Activated T-helper 9 cell treated with anti-CD3 and anti-CD28 coated beads, Interleukin-2, amount 50 U/mL, for 16 hours (primary cell): ENCODE results near the gene BLTP3A.
"Not testable (repeated sequence)": the region's sequence is repeated elsewhere in the genome, so short reads cannot be mapped to it uniquely, and the experiment has no call there.

Experiments used
- DNase-seq: peaks from one replicate; pipeline ENCODE4 v3.0.0-alpha.2; 2020; ENCODE audit warnings: low read depth

BLTP3A gene

DNA sequence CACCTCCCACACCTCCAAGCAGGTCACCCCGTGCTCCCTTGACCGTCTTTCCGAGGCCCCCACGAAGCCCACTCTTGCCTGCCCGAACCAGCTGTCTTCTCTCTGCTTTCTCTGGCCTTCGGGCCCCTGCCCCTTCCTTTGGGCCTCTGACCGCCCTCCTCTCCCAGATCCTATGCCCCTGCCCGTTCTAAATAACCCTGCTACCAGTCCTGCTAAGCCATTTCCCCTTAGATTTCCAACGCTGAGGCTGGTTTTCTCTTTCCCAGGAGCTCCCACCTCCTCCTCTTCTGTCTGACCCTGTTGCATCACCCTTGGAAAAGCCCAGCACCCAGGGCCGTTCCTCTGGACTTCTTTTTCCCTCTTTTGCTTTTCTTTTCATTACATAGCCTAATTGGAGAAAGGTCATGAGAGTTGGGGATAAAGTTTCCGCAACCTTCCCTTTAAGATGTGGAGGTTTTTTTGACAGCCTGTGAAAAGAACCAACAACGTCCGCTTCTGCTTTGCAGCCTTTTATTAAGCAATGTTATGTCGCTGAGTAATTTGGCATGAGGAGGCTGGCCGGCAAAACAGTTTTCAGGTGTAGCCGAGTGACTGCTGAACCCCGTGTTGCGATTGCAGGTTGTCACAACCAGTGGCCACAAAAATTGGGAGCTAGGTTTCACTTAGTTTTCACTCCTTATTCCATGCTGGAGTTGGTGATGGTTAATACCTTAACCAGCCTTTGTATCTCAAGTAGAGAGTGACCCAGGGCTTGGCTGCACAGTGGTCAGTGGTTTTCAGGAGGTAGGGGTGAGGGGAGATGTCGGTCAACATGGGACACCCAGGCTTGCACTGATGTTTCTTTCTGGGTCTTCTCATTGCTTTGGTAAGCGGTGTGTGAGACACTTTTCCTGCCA, 970 bp downstream of the BLTP3A start:
- no peak for DNase-seq

DNA sequence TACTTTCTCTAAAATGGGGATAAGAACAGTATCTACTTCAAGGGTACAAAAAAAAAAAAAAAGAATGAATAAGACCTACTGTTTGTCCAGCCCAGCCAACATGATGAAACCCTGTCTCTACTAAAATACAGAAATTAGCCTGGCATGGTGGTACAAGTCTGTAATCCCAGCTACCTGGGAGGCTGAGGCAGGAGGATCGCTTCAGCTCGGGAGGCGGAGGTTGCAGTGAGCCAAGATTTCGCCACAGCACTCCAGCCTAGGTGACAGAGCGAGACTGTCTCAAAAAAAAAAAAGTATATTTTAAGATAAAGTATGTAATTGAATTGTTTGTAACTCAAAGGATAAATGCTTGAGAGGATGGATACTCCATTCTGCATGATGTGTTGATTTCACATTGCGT, 2.0 kb downstream of the BLTP3A start:
- no peak for DNase-seq

DNA sequence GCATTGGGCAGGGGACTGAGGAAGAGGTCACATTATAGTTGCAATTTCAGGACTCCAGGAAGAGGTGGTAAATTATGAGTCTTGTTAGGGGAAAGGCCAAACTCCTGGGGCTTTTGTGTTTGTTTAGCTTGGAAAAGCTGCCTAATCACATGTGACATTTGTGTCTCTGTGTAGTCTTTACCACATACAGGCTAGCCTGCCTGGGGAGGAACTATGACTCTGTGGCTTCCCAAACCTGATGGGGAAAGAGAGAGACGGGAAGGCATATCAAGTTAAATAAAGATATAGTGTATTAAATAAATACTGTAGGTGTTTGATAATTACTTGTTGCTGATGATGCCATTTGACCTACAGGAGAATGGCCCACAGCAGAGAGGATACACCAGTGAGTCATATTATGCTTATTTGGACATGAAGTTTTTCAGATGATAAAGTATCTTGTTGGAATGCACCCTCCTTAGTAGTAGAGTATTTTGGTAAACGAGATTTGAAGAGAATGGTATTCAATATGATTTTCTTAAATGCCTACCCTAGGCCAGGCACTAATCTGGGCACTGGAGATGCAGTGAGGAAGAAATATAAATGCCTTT, 4.0 kb downstream of the BLTP3A start:
- DNase-seq = no peak

DNA sequence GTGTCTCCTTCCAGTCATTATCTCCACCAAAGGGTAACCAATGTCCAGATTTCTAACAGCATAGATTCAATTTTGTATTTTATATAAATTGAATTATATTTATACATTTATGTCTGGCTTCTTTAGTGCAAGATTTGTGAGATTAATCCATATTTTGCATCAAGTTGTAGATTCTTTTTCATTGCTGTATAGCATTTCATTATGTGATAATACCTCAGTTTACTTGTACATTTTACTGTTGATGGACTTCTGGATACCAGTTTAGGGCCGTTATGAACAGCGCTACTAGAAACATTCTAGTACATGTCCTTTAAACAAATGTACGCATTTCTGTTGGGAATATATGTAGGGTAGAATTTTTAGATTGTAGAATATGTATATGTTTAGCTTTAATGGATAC, 6.2 kb downstream of the BLTP3A start:
- no peak for DNase-seq

DNA sequence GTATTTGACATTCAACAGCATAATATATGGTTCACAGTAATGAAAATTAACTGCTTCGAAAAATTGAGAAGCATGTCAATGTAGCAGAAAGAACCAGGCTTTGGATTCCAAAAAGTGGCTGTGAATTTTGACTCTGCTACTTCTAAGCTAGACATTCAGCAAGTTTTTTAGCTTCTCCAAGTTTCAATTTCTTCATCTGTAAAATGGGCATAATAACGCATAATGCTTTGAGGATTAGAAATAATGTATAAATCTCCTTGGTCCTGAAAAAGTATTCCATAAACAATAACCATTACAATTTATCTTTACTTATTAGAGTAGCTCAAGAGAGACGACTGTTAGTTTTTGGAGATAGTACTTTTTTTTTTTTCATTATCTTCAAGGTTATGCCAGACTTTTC, 7.7 kb downstream of the BLTP3A start:
- no peak for DNase-seq

DNA sequence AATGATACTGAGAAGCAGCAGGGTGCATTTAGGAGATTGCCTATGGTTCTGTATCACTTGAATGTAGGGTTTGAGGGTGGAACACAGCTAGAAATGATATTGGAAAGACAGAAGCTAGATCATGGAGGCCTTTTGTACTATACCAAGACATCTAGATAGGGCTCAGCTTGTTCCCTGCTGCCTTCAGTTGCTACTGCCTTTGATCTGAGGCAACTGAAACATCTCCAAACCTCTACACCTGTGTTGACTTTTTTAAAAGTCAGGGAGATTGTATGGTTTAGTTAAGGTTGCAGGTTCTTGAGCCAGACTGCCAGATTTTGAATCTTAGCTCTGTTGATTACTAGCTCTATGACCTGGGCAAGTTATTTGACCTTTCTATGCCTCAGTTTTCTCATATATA, 12.7 kb downstream of the BLTP3A start:
- DNase-seq = no peak

DNA sequence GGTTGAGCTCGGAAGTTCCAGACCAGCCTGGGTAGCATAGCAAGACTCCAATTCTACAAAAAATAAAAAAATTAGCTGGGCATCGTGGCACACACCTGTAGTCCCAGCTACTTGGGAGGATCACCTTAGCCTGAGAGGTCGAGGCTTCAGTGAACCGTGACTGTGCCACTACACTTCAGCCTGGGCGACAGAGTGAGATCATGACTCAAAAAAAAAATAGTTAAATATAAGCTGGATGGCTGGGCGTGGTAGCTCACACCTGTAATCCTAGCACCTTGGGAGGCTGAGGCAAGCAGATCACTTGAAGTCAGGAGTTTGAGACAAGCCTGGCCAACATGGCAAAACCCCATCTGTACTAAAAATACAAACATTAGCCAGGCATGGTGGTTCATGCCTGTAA, 13.2 kb downstream of the BLTP3A start:
- DNase-seq = not testable (repeated sequence)

DNA sequence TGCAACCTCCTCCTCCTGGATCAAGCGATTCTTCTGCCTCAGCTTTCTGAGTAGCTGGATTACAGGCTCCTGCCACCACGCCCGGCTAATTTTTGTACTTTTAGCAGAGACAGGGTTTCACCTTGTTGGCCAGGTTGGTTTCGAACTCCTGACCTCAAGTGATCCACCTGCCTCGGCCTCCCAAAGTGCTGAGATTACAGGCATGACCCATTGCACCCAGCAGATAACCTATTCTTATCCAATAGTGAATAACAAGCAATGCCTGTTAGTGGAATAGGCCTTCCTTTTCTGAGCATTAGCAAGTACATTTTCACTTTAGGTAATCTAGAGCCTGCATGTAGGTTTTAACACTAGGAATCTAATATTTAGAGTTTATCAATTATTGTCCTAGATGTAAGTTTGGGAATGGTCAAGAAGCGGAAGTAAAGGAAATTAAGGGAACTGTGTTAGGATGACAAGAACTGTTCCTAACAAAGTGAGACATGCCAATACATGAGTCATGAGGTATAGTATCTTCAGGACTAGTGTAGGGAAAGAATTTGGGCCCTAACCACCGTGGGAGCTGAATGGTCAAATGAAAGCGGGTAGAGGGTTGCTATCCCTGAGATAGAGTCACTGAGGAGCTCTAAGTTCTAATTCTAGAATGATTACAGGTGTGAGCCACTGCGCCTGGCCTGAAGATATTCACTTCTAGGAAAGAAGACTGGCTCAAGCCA, 15.0 kb downstream of the BLTP3A start:
- no peak for DNase-seq

DNA sequence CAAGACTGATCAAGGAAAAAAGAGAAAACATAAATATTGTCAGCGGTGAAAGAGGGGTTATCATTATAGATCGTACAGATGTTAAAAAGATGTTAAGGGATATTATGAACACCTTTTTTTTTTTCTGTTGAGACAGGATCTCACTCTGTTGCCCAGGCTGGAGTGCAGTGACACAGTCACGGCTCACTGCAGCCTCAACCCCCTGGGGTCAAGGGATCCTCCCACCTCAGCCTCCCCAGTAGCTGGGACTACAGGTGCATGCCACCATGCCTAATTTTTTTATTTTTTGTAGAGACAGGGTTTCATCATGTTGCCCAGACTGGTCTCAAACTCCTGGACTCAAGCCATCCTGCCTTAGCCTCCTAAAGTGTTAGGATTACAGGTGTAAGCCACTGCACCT, 16.6 kb downstream of the BLTP3A start:
- not testable (repeated sequence) for DNase-seq

DNA sequence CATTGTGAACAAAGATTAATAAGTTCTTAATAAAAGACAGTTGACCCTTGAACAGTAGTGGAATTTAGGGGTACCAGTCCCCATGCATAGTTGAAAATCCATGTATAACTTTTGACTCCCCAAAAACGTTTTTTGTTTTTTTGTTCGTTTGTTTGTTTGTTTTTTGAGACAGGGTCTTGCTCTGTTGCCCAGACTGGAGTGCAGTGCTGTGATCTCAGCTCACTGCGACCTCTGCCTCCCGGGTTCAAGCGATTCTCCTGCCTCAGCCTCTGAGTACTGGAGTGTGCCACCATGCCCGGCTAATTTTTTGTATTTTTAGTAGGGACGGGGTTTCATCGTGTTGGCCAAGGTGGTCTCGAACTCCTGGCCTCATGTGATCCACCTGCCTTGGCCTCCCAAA, 17.5 kb downstream of the BLTP3A start:
- DNase-seq = not testable (repeated sequence)

DNA sequence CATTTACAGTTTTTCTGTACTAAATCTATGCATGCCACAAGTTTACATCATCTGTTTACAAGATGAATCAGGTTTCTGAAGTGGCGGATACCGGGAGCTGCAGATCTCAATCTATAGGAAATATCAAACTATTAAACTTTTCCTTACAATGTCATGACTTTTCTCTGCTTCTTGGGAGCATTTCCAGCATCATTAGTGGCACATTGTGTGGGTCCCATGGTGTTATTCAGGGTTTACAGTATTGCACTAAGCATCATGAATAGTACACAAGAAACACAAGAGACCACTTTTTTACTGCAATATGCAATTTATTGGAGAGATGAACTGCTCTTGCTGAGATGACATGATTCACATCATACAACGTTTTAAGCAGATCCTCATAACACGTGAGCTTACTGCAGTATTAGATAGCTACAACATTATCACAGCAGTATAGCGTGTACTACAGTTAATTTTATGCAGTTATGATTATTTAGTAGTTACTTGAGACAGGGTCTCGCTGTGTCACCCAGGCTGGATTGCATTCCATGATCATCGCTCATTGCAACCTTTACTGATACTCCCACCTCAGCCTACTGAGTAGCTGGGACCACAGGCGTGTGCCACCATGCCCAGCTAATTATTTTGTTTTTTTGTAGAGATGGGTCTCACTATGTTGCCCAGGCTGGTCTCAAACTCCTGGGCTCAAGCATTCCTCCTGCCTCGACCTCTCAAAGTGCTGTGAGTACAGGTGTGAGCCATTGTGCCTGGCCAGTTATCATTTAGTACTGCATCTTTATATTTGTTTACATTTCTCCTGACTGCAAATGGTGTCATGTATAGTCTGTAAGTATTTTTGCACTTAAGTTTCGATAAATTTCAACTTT, 18.4 kb downstream of the BLTP3A start:
- DNase-seq = no peak

DNA sequence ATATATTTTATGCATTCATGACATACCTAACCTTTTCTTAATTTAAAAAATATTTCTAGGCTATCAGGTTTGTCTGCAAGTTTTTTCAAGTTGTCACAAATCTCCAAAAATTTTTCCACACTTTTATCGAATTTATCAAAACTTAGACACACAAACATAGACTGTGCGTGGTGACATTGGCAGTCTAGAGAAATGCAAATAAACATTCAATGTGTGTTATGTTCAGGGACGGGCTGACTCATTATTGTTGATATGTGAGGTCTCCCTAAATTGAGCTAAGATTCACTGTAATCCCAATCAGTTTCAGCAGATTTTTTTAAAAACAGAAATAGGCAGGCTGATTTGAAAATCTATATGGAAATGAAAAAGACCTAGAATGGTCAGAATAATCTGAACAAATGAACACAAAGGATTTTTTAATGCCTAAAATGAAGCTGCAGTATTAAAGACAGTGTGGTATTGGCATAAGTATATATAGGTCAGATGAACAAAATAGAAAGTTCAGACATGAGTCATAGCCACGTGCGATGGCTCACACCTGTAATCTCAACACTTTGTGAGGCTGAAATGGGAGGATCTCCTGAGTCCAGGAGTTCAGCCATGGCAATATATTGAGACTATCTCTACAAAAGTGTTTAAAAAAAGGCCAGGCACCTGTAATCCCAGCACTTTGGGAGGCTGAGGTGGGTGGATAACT, 19.2 kb downstream of the BLTP3A start:
- DNase-seq = no peak

DNA sequence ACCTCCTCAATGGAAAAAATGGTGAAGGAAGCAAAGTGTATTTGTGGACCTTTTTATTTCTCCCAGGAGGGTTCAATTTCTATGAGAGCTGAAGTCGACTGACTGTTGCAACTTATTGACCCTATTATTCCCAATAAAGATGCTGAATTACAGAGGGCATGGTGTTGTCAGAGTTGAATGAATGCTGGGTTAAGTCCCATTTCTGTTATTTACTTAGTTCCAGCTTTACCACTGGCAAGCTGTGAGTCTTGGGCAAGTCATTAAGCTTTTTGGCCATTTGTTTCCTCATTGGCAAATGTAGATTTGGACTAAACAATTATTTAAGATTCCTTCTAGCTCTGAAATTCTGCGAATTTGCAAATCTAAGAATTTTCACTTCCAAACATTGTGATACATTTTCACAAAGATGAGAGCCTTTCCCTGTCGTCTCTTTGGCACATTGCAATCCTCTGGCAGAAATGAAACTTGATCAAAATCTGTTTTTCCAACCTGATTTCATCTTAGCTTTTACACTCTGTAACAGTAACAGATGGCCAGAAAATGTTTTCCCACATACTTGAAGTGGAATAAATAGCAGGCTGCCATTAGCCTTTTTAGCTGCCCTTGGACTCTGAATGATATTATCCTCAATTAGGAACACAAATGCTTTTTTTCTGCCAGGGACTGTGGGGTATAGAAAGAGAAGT, 21.3 kb downstream of the BLTP3A start:
- DNase-seq = no peak

DNA sequence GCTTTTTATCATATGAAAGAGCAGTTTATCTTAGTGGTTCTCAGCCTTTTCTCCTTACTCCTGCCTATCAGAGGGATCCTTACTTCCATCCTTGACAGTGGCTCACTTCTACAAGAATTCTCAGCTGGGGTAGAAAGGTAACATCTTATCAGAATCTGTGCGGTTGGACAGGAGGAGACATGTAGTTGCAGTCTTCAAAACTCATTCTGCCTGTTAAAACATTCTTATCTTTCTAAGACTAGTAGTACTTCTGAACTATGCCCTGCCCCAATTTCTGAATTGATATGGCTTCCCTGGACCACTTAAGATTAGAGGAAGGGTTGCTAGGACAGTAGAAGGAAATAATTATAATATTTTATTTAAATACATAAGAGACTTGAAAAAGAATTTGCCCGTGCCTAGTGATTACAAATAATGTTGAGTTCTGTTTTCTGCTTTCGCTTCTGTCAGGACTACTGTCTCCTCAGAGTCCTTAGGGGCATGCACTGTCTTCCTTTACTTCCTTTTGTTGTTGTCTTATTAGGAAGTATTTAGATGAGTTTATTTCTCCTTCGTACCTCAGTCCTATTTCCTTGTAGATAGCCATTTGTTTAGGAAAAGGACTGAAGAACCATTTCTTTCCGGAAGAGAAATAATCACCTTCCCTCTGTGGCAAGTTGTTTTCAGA, 24.9 kb downstream of the BLTP3A start:
- DNase-seq = no peak

DNA sequence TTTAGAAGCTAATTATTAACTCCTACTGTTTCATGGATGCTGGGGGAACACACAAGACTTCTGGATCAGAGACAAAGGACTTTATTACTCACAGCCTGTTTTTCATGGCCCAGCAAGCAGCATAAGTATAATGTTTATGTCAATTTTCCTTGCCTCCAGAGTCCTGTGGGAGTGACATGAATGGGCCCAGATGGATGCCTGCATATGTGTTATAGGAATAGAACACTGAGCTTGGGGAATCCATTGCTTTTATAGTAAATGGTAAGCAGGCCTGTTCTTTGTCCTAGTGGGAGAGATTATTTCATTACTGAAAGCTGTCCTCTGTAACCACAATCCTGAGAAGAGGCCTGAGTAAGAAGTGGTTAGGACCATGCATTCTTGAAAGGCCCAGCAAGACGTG, 25.6 kb downstream of the BLTP3A start:
- DNase-seq = no peak

DNA sequence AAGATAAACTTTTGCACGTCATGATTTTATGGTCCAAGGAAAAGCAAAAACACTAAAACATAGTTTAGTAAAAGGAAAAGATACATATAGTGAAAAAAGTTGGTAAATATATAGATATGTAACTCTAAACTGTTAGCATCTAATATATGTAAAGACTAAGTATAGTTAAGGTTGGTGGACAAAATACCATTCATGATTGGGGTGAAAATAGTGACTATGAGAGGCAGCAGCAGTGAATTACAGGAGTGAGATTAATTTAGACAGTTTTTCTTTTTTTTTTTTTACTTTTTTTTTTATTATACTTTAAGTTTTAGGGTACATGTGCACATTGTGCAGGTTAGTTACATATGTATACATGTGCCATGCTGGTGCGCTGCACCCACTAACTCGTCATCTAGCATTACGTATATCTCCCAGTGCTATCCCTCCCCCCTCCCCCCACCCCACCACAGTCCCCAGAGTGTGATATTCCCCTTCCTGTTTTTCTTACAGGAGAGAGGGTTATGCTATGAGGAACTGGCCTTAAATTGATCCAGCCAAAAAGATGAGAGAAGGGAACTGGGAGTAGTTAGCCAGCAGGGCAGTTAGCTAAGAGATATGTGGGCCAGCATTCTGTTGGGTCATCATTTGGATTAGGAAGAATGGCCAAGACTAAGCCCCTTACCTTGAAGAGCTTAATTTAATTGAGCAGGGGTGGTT, 27.1 kb downstream of the BLTP3A start:
- not testable (repeated sequence) for DNase-seq

DNA sequence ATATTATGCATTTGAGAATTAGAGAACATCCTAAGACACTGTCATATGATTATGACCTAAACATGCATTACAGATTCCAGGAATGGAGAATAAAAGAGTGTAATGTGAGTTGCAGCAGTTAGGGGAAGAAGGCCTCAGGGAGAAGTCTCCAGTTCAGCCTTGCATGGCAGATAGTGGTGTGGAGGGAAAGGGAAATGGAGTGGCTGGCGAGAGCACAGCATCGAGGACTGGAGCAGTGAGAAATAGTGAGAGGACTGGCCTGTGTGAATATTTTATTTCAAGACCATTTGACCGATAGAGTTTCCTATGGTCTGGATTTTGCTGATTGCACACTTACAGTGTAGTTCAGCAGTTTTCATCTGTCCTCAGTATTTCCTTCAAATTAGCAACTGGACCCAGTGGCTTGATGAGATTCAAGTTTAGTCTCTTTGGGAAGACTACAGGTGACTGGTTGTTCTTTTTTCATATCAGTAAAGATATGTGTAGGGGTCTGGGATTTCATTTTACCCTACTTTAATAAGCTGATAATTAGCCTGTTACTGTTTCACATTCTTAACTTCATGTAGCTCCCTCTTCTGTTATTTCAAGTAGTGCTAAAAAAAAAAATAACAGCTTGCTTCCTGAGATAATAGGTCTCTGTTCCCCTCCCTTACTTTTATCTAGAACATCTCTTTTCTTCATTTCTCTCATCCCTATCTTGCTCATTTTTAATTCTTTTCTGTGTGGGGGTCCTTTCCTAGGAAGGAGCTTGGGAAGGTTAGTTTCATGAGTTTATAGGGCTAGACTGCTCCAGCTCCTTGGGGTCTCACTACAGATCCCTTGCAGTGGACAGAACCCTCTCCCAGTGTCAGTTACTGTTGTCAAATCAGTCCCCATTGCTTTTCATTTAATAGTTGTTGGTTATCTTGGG, 27.9 kb downstream of the BLTP3A start:
- DNase-seq = no peak

DNA sequence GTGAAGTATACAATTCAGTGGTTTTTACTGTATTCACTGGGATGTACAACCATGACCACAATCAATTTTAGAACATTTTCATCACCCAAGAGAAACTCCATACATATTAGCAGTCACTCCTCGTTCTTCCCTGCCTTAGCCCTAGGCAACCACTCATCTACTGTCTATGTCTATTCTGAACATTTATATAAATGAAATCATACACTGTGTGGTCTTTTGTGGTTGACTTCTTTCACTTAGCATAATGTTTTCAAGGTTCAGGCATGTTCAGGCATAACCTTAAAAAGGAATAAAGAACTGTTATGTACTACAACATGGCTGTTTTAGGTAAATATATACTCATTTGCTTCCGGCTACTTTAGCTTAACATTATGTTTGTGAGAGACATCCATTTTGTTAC, 37.3 kb downstream of the BLTP3A start:
- DNase-seq = no peak

DNA sequence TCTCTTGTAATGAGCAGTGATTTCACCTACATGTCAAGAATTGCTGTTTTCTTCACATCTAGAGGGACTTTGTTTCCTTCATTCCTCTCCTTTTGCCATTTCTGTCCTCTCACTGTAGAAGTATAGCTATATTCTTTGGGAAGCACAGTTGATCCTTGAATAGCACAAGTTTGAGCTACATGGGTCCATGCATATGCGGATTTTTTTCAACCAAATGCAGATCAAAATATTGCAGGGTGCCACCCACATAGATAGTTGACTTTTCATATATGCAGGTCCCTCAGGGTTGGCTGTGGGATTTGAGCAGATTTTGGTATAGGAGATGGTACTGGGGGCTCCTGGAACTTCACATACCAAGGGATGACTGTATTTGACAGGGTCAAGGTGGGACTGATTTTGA, 41.1 kb downstream of the BLTP3A start:
- no peak for DNase-seq
